ENCODE results near the gene FNDC8. TPM values are rescaled to one million over a fixed set of nuclear protein-coding genes. Genes with fewer than 3 reads are reported as not detected.

Gene FNDC8
- polyA plus RNA-seq, 2 of the 4 experiments (the other 2 are of a cell fraction) = not detected

DNA sequence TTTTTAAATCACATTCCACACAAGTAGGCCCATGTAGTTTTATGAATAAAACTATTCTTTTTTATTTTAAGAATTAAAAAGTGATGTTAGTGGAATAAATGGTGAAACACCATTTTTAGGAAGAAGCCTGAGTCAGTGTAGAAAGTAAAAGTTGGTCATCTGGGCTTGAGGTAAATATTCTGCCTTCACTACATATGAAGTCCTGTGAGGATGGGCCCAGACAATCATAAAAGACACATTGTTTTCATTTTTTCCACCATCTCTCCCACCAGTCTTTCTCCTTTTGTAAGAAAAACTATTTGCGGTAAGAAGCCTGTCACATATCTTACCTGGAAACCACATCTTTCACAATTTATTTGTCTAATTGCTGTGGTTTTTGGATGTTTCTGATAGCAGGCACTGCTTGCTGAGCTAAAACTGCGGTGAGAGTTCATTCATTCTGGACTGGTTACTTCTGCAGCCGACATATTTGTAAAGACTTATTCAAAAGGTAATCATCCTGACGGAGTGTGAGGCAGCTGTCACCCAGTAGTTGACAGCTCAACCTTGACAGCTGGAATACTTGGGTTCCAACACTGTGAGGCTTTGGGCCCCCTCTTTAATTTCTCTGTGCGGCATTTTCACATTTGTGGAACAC lies 47.3 kb upstream of the FNDC8 start:
- H3K4me1 ChIP-seq = peaks cover 70% of the 10 kb centered on the region
- H3K9me3 ChIP-seq = no peaks in the 10 kb centered on the region
- H3K4me3 ChIP-seq = no peak overlapping the region
- peak overlapping the region in 1 of 2 experiments; percentile 69; a peak in 3 of 6 replicates for H3K27ac ChIP-seq
- ATAC-seq (no peak; a peak in 1 of 6 replicates), DNase-seq (ENCODE audit: low read depth in 1 of 2, low spot score in 1 of 2) (no peak), FAIRE-seq (no peak)
- CTCF ChIA-PET = interaction anchor here (0.8 to 2.2 kb wide), 8 partner anchors 8 to 76 kb away, joined by 3 to 13 read pairs (median 3); partner anchors contain the start of genes RAD51D and RFFL
- POLR2A ChIA-PET = interaction anchor here (1.0 to 1.5 kb wide), 2 partner anchors 10 to 16 kb away, joined by 3 to 8 read pairs; partner anchors contain the start of gene RFFL
- WGBS (ENCODE audit: missing lambda C conversion rate) = 87% methylated on average over 5 of the region's 5 CpGs
- no peak for TF ChIP-seq ZC3H11A (IDR thresholded peaks at IDR 0.05)
- no peak for TF ChIP-seq TP53 (CRISPR knock-in tag; IDR thresholded peaks at IDR 0.05)
- no peak for TF ChIP-seq MAFK (IDR thresholded peaks at IDR 0.05; ENCODE audit: partially characterized antibody)
- TF ChIP-seq HOXB13 (CRISPR knock-in tag; IDR thresholded peaks at IDR 0.05; ENCODE audit: low read depth) = no peak
- TF ChIP-seq, protein P1, sequence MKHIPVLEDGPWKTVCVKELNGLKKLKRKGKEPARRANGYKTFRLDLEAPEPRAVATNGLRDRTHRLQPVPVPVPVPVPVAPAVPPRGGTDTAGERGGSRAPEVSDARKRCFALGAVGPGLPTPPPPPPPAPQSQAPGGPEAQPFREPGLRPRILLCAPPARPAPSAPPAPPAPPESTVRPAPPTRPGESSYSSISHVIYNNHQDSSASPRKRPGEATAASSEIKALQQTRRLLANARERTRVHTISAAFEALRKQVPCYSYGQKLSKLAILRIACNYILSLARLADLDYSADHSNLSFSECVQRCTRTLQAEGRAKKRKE (CRISPR knock-in tag; IDR thresholded peaks at IDR 0.05; ENCODE audit: low read depth) = no peak
- no peak for TF ChIP-seq JUN (IDR thresholded peaks at IDR 0.05)
- TF ChIP-seq CBX2 (IDR thresholded peaks at IDR 0.05; ENCODE audit: borderline replicate concordance, low read depth) = no peak
- TF ChIP-seq, protein P2, sequence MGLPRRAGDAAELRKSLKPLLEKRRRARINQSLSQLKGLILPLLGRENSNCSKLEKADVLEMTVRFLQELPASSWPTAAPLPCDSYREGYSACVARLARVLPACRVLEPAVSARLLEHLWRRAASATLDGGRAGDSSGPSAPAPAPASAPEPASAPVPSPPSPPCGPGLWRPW (IDR thresholded peaks at IDR 0.05) = no peak
- TF ChIP-seq EHMT2 (IDR thresholded peaks at IDR 0.05; ENCODE audit: low read depth) = no peak
- TF ChIP-seq, protein P3, sequence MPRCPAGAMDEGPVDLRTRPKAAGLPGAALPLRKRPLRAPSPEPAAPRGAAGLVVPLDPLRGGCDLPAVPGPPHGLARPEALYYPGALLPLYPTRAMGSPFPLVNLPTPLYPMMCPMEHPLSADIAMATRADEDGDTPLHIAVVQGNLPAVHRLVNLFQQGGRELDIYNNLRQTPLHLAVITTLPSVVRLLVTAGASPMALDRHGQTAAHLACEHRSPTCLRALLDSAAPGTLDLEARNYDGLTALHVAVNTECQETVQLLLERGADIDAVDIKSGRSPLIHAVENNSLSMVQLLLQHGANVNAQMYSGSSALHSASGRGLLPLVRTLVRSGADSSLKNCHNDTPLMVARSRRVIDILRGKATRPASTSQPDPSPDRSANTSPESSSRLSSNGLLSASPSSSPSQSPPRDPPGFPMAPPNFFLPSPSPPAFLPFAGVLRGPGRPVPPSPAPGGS (IDR thresholded peaks at IDR 0.05) = no peak
- TF ChIP-seq RARB (CRISPR knock-in tag; IDR thresholded peaks at IDR 0.05) = no peak
- no peak for TF ChIP-seq KDM5A (IDR thresholded peaks at IDR 0.05)
- TF ChIP-seq FOSB (CRISPR knock-in tag; IDR thresholded peaks at IDR 0.05) = no peak
- H3K4me2 ChIP-seq = peak overlapping the region; percentile 96

DNA sequence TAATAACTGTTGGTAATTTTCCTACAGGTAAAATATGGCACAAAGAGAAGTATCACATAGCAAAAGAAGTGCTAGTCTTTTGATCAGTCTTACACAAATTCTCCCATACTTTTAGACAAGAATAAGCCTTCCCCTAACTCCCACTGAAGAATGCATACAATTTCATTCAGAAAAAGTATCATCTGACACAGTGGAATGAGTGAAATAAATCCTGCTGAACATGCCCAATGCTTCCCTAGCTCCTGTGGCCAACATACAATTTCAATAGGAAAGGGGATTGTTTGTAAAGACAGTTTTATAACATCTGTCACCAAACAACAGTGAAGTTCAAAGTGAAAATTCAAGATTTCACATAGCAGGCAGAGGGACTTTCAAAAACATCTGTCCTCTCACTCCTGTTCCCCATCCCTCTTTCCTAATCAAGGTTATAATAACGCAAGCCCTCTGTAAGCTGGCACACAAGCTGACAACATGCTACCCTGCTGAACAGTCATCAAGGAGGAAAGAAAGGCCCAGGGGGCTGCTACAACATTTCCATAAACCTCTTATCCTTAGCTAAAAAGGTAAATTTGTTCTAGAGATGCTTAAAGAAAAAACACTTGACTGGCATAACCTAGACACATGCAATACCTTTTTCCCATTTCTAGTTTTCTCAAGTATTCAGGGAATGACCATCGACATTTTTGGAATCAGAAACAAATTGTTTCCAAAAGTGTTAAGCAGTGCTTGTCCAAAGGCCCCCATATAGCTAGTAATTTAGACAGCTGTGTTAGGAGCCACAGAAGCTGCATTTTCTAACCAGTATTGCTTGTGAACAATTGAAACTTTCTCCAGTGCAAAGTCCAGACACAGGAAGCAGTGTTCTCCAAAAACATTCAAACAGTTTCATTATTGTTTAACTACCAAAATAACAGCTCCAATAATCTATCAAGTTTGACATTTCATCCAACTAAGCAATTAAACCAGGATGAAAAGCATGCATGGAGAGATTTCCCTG lies 46.4 kb upstream of the FNDC8 start:
- CTCF ChIA-PET = interaction anchor here (0.6 to 2.2 kb wide), 11 partner anchors 10 to 81 kb away, joined by 3 to 13 read pairs (median 3); partner anchors contain the start of genes RAD51D and RFFL
- WGBS (ENCODE audit: missing lambda C conversion rate) = 46% methylated on average over 2 of the region's 2 CpGs
- Histone ChIP-seq H3K27ac (peak overlapping the region; percentile 55 to 69), H3K9me3 (no peaks in the 10 kb centered on the region), H3K4me2 (peak overlapping the region; percentile 96), H3K4me1 (peaks cover 70% of the 10 kb centered on the region), H3K4me3 (peak overlapping the region; percentile 25; the same call in 1 of the 3 replicates)
- DNase-seq (ENCODE audit: low read depth in 1 of 2, low spot score in 1 of 2) (no peak), FAIRE-seq (no peak), ATAC-seq (peak in 1 of 2 experiments; percentile 15; a peak in 2 of 6 replicates)
- POLR2A ChIA-PET = interaction anchor here (1.0 to 1.5 kb wide), 2 partner anchors 11 to 15 kb away, joined by 3 to 8 read pairs; partner anchors contain the start of gene RFFL
- TF ChIP-seq HEYL (CRISPR knock-in tag; IDR thresholded peaks at IDR 0.05) = no peak
- no peak for TF ChIP-seq ZC3H11A (IDR thresholded peaks at IDR 0.05)
- no peak for TF ChIP-seq ZNF302 (CRISPR knock-in tag; IDR thresholded peaks at IDR 0.05)
- TF ChIP-seq, protein P4, sequence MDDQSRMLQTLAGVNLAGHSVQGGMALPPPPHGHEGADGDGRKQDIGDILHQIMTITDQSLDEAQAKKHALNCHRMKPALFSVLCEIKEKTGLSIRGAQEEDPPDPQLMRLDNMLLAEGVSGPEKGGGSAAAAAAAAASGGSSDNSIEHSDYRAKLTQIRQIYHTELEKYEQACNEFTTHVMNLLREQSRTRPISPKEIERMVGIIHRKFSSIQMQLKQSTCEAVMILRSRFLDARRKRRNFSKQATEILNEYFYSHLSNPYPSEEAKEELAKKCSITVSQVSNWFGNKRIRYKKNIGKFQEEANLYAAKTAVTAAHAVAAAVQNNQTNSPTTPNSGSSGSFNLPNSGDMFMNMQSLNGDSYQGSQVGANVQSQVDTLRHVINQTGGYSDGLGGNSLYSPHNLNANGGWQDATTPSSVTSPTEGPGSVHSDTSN (IDR thresholded peaks at IDR 0.05) = no peak
- no peak for TF ChIP-seq POLR2A (IDR thresholded peaks at IDR 0.05; ENCODE audit: low read length)
- no peak for TF ChIP-seq NR3C1 (IDR thresholded peaks at IDR 0.05)
- TF ChIP-seq, protein P1 (CRISPR knock-in tag; IDR thresholded peaks at IDR 0.05; ENCODE audit: low read depth) = no peak
- TF ChIP-seq RFX5 (IDR thresholded peaks at IDR 0.05) = no peak
- TF ChIP-seq HOXA7 (CRISPR knock-in tag; IDR thresholded peaks at IDR 0.05) = no peak
- TF ChIP-seq, protein P3 (IDR thresholded peaks at IDR 0.05) = no peak
- no peak for TF ChIP-seq ESRRA (IDR thresholded peaks at IDR 0.05; ENCODE audit: borderline replicate concordance, low read length)
- no peak for TF ChIP-seq POLR2AphosphoS2 (conservative IDR thresholded peaks at IDR 0.05; ENCODE audit: low read length)
- TF ChIP-seq, protein P5, sequence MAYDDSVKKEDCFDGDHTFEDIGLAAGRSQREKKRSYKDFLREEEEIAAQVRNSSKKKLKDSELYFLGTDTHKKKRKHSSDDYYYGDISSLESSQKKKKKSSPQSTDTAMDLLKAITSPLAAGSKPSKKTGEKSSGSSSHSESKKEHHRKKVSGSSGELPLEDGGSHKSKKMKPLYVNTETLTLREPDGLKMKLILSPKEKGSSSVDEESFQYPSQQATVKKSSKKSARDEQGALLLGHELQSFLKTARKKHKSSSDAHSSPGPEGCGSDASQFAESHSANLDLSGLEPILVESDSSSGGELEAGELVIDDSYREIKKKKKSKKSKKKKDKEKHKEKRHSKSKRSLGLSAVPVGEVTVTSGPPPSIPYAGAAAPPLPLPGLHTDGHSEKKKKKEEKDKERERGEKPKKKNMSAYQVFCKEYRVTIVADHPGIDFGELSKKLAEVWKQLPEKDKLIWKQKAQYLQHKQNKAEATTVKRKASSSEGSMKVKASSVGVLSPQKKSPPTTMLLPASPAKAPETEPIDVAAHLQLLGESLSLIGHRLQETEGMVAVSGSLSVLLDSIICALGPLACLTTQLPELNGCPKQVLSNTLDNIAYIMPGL (CRISPR knock-in tag; IDR thresholded peaks at IDR 0.05; ENCODE audit: borderline replicate concordance) = no peak
- no peak for TF ChIP-seq NFE2L2 (conservative IDR thresholded peaks at IDR 0.05; ENCODE audit: low read length)
- no peak for TF ChIP-seq KDM5A (IDR thresholded peaks at IDR 0.05)
- TF ChIP-seq, protein P6, sequence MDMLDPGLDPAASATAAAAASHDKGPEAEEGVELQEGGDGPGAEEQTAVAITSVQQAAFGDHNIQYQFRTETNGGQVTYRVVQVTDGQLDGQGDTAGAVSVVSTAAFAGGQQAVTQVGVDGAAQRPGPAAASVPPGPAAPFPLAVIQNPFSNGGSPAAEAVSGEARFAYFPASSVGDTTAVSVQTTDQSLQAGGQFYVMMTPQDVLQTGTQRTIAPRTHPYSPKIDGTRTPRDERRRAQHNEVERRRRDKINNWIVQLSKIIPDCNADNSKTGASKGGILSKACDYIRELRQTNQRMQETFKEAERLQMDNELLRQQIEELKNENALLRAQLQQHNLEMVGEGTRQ (IDR thresholded peaks at IDR 0.05) = no peak
- no peak for TF ChIP-seq JUN (IDR thresholded peaks at IDR 0.05)

Measured in A549 (cell line).